ENCODE data around the gene MYO1C.

MYO1C gene

DNA sequence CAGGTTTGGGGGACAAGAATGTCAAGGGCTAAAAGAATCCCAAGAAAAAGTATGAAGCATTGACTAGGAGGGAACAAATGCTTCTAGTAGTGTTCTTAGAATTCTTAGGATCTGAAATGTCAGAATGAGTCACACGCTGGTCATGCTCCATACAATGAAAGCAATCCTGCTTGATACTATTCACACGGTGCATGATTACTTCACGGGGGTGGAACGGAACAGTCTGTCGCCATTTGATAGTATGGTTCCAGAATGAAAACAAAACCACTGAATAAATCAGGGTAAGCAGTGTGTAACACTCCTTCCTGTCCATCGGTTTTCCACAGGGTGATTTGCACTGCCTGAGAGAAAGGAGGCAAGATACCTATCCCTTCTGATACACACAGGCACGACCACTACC, 69.6 kb downstream of the MYO1C start:
- H3K4me2 ChIP-seq (ENCODE audit: low read depth, low read length, poor library complexity, severe bottlenecking), result no peak overlapping the region
- H3K79me2 ChIP-seq (ENCODE audit: insufficient read depth, low read length), result peaks cover 3% of the 10 kb centered on the region
- TF ChIP-seq EZH2phosphoT487 (conservative IDR thresholded peaks at IDR 0.05; ENCODE audit: low read length), result no peak
- TF ChIP-seq, protein P1, sequence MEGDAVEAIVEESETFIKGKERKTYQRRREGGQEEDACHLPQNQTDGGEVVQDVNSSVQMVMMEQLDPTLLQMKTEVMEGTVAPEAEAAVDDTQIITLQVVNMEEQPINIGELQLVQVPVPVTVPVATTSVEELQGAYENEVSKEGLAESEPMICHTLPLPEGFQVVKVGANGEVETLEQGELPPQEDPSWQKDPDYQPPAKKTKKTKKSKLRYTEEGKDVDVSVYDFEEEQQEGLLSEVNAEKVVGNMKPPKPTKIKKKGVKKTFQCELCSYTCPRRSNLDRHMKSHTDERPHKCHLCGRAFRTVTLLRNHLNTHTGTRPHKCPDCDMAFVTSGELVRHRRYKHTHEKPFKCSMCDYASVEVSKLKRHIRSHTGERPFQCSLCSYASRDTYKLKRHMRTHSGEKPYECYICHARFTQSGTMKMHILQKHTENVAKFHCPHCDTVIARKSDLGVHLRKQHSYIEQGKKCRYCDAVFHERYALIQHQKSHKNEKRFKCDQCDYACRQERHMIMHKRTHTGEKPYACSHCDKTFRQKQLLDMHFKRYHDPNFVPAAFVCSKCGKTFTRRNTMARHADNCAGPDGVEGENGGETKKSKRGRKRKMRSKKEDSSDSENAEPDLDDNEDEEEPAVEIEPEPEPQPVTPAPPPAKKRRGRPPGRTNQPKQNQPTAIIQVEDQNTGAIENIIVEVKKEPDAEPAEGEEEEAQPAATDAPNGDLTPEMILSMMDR (IDR thresholded peaks at IDR 0.05; ENCODE audit: insufficient read depth, low read length, poor library complexity, severe bottlenecking), result no peak
- no peak overlapping the region for H3K4me3 ChIP-seq (ENCODE audit: insufficient read depth, low read length, poor library complexity, severe bottlenecking)
- H3K27ac ChIP-seq (ENCODE audit: low read depth, low read length), result no peak overlapping the region
- no peaks in the 10 kb centered on the region for H3K27me3 ChIP-seq (ENCODE audit: low read length)
- no peak overlapping the region for H3K9ac ChIP-seq (ENCODE audit: low read length)
- H2AFZ ChIP-seq (ENCODE audit: low read depth, low read length, severe bottlenecking), result no peak overlapping the region
- peaks cover 5% of the 10 kb centered on the region for H3F3A ChIP-seq (ENCODE audit: insufficient read depth)
- no peaks in the 10 kb centered on the region for H3K9me3 ChIP-seq (ENCODE audit: insufficient read depth, low read length)
- no peaks in the 10 kb centered on the region for H3K9me2 ChIP-seq (replicated peaks; ENCODE audit: insufficient read depth, low read length)
- H3K36me3 ChIP-seq (ENCODE audit: low read length), result 0 out of 2 replicates have a peak, but pooled peaks cover 2% of the 10 kb centered on the region
- H4K20me1 ChIP-seq (ENCODE audit: low read depth, low read length), result no peaks in the 10 kb centered on the region

DNA sequence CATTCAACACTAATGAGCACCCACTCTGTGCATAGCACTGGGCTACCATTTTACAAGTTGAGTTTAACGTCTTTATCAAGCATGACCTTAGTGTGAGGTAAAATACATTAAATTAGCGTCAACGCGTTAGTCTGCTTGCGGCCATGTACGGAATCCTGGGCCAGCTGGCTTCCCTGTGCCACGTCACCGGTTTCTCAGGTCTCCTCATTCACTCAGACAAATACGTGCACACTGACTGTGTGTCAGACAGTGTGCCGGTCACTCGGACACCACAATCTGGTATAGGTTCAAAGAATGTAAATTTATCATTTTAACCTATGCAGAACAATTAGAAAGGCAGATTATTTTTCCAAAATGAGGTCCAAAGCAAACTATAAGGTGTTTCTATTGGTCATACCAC, 71.0 kb downstream of the MYO1C start:
- TF ChIP-seq EZH2phosphoT487 (conservative IDR thresholded peaks at IDR 0.05; ENCODE audit: low read length), result no peak
- TF ChIP-seq, protein P1 (IDR thresholded peaks at IDR 0.05; ENCODE audit: insufficient read depth, low read length, poor library complexity, severe bottlenecking), result no peak
- Histone ChIP-seq H3K9me2 (replicated peaks; ENCODE audit: insufficient read depth, low read length) (no peaks in the 10 kb centered on the region), H3K9ac (ENCODE audit: low read length) (no peak overlapping the region), H4K20me1 (ENCODE audit: low read depth, low read length) (no peaks in the 10 kb centered on the region), H3K9me3 (ENCODE audit: insufficient read depth, low read length) (no peaks in the 10 kb centered on the region), H3K4me2 (ENCODE audit: low read depth, low read length, poor library complexity, severe bottlenecking) (no peak overlapping the region), H3K27me3 (ENCODE audit: low read length) (no peaks in the 10 kb centered on the region), H3K4me3 (ENCODE audit: insufficient read depth, low read length, poor library complexity, severe bottlenecking) (no peak overlapping the region), H3K79me2 (ENCODE audit: insufficient read depth, low read length) (peaks cover 3% of the 10 kb centered on the region), H2AFZ (ENCODE audit: low read depth, low read length, severe bottlenecking) (no peak overlapping the region), H3K36me3 (ENCODE audit: low read length) (0 out of 2 replicates have a peak, but pooled peaks cover 2% of the 10 kb centered on the region), H3F3A (ENCODE audit: insufficient read depth) (peaks cover 5% of the 10 kb centered on the region), H3K27ac (ENCODE audit: low read depth, low read length) (no peak overlapping the region)

DNA sequence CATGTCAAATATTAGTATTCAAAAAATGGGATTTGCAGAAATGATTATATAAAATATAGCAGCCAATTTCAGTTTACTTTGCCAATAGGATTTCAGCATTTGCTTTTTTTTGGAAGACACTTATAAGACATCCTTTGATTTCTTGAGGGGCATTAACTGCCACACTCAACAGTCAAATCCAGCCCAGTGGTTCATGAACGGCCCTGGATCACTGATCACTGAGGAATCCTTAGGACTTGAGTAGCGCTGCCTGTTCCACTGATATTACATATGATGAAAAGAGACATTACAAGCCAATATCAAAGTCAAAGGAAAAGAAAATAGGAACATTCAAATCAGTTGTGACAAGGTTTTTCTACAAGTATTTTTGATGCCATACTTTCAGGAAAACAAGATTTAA, 71.5 kb downstream of the MYO1C start:
- Histone ChIP-seq H3K27ac (ENCODE audit: low read depth, low read length) (no peak overlapping the region), H3K4me2 (ENCODE audit: low read depth, low read length, poor library complexity, severe bottlenecking) (no peak overlapping the region), H3K36me3 (ENCODE audit: low read length) (0 out of 2 replicates have a peak, but pooled peaks cover 2% of the 10 kb centered on the region), H3F3A (ENCODE audit: insufficient read depth) (peaks cover 5% of the 10 kb centered on the region), H3K9me3 (ENCODE audit: insufficient read depth, low read length) (no peaks in the 10 kb centered on the region), H3K9me2 (replicated peaks; ENCODE audit: insufficient read depth, low read length) (no peaks in the 10 kb centered on the region), H3K27me3 (ENCODE audit: low read length) (no peaks in the 10 kb centered on the region), H4K20me1 (ENCODE audit: low read depth, low read length) (no peaks in the 10 kb centered on the region), H3K4me3 (ENCODE audit: insufficient read depth, low read length, poor library complexity, severe bottlenecking) (no peak overlapping the region), H2AFZ (ENCODE audit: low read depth, low read length, severe bottlenecking) (no peak overlapping the region), H3K79me2 (ENCODE audit: insufficient read depth, low read length) (peaks cover 3% of the 10 kb centered on the region), H3K9ac (ENCODE audit: low read length) (no peak overlapping the region)
- no peak for TF ChIP-seq EZH2phosphoT487 (conservative IDR thresholded peaks at IDR 0.05; ENCODE audit: low read length)
- TF ChIP-seq, protein P1 (IDR thresholded peaks at IDR 0.05; ENCODE audit: insufficient read depth, low read length, poor library complexity, severe bottlenecking), result no peak
